KBM-7 (cell line): ENCODE results near the gene C16orf90.

Experiments
- DNase-seq: peaks from one replicate; pipeline ENCODE4 v3.0.0-alpha.2; 2015
- in situ Hi-C: fragments of 300-500 bp; cut with MboI; formaldehyde crosslinking; loops from 2 replicates; pipeline ENCODE4 v1.14.3; 2020; ENCODE audit warnings: low sequenced_read_pairs, low pct_unique_long_range_greater_than_20kb, mixed read lengths

Gene C16orf90

GRCh38 chr16:3471518-3472176 is 23.6 kb downstream of the C16orf90 start:
- in situ Hi-C loops: no loop called here
- no peak for DNase-seq

GRCh38 chr16:3470723-3471122 is 24.6 kb downstream of the C16orf90 start:
- no peak for DNase-seq
- in situ Hi-C loops: no loop called here

GRCh38 chr16:3469736-3470135 is 25.6 kb downstream of the C16orf90 start:
- in situ Hi-C loops: no loop called here
- DNase-seq: no peak

- in situ Hi-C loops: no loop called here
- DNase-seq: no peak
Measured at GRCh38 chr16:3468501-3468900, 26.8 kb downstream of the C16orf90 start.

- no peak for DNase-seq
- in situ Hi-C loops: no loop called here
Measured at GRCh38 chr16:3467921-3468320, 27.4 kb downstream of the C16orf90 start.

GRCh38 chr16:3467182-3467581 is 28.1 kb downstream of the C16orf90 start:
- no peak for DNase-seq
- in situ Hi-C loops: no loop called here

- DNase-seq: no peak
Measured at GRCh38 chr16:3465911-3466584, 29.2 kb downstream of the C16orf90 start.

GRCh38 chr16:3465301-3465700 is 30.0 kb downstream of the C16orf90 start:
- in situ Hi-C loops: no loop called here
- no peak for DNase-seq

More at GRCh38 chr16:3465911-3466584, 29.2 kb downstream of the C16orf90 start:
- in situ Hi-C loops: no loop called here

GRCh38 chr16:3461151-3461550 is 34.1 kb downstream of the C16orf90 start:
- peak; percentile 53 for DNase-seq
- in situ Hi-C loops: no loop called here

GRCh38 chr16:3460585-3460984 is 34.7 kb downstream of the C16orf90 start:
- in situ Hi-C loops: no loop called here

GRCh38 chr16:3460121-3460520 is 35.2 kb downstream of the C16orf90 start:
- no peak for DNase-seq
- in situ Hi-C loops: no loop called here

More at GRCh38 chr16:3460585-3460984, 34.7 kb downstream of the C16orf90 start:
- no peak for DNase-seq

- in situ Hi-C loops: no loop called here
- peak; percentile 32 for DNase-seq
Measured at GRCh38 chr16:3459401-3460090, 35.7 kb downstream of the C16orf90 start.

- DNase-seq: no peak
- in situ Hi-C loops: no loop called here
Measured at GRCh38 chr16:3458852-3459361, 36.4 kb downstream of the C16orf90 start.

- in situ Hi-C loops: no loop called here
Measured at GRCh38 chr16:3458278-3458851, 36.9 kb downstream of the C16orf90 start.

GRCh38 chr16:3457434-3458252 is 37.6 kb downstream of the C16orf90 start:
- in situ Hi-C loops: no loop called here
- DNase-seq: peak; percentile 93

More at GRCh38 chr16:3458278-3458851, 36.9 kb downstream of the C16orf90 start:
- peak; percentile 23 for DNase-seq

GRCh38 chr16:3454631-3455147 is 40.6 kb downstream of the C16orf90 start:
- no peak for DNase-seq
- in situ Hi-C loops: no loop called here

- no peak for DNase-seq
- in situ Hi-C loops: no loop called here
Measured at GRCh38 chr16:3454093-3454492, 41.2 kb downstream of the C16orf90 start.

- peak; percentile 74 for DNase-seq
Measured at GRCh38 chr16:3444032-3444388, 51.3 kb downstream of the C16orf90 start.

More at GRCh38 chr16:3444032-3444388, 51.3 kb downstream of the C16orf90 start:
- in situ Hi-C loops: no loop called here
